HG03097 (cell line): ENCODE data around the gene KIR2DL3.
"Not testable (repeated sequence)": the region's sequence is repeated elsewhere in the genome, so short reads cannot be mapped to it uniquely, and the experiment has no call there.

Experiments used
- ATAC-seq: cut with Tn5 transposase; IDR thresholded peaks from one replicate; pipeline ENCODE4 v1.9.1; 2021; ENCODE audit not compliant: unreplicated experiment, low FRiP score

KIR2DL3 gene

DNA sequence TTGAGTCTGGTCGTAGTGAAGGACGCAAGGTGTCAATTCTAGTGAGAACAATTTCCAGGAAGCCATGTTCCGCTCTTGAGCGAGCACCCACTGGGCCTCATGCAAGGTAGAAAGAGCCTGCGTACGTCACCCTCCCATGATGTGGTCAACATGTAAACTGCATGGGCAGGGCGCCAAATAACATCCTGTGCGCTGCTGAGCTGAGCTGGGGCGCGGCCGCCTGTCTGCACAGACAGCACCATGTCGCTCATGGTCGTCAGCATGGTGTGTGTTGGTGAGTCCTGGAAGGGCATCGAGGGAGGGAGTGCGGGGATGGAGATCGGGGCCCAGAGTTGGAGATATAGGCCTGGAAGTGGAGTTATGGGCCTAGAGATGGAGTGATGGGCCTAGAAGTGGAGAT, at the start of gene KIR2DL3:
Gene KIR2DL3, plus strand, starts transcription at position 208 of the 400 bp plus-strand sequence. Its CDS starts 33 bp downstream, at position 241.
- ATAC-seq, result not testable (repeated sequence)

DNA sequence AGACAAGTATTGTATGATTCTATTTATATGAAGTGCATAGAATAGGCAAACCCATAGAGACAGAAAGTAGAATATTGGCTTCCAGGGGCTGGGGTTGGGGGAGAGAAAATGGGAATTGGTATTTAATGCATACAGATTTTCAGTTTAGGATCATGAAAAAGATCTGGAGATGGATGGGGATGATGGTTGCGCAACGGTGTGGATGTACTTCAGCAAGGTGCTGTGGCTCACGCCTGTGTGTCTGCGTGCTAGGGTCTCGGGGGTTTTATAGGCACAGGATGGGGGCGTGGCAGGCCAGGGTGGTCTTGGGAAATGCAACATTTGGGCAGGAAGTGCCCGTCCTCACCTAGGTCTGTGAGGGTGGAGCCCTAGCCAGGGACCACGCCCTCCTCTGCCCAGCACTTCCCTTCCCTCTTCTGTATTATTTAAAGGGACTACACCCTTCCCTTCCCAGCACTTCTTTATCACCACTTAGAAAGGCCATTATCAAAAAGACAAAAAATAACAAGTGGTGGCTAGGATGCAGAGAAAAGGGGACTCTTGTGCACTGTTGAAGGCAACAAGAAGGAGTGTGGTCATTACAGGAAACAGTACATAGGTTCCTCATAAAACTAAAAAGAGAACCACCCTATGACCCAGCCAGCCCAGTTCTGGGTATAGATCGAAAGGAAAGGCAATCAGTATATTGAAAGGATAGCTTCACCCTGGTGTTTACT, 46.6 kb upstream of the KIR2DL3 start:
- ATAC-seq, result no peak

DNA sequence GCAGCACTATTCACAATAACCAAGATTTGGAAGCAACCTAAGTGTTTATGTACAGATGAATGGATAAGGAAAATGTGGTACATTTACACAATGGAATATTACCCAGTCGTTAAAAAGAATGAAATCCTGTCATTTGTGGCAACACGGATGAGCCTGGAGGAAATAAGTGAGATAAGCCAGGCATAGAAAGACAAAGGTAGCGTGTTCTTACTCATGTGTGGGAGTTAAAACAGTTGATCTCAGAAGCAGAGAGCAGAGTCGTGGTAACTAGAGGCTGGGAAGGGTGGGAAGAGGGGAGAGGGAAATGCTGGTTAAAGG, 46.1 kb upstream of the KIR2DL3 start:
- no peak for ATAC-seq

DNA sequence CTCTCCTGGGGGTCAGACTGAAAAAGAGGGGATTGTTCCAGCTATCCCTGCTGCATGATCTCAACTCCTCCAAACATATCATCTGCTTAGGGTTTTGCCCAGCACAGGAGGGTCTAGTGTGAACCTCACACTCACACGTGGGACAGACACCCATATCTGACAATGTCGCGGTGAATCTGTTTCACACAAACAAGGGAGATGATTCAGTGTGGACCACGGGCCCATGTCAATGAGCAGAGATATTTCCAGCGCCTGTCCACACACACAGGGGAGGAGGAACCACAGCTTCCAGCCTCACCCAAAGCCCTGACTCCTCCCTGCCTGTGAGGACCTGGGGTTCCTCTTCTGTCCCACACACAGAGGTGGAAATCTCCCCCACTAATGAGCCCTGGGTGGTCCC, 43.7 kb upstream of the KIR2DL3 start:
- ATAC-seq, result no peak

DNA sequence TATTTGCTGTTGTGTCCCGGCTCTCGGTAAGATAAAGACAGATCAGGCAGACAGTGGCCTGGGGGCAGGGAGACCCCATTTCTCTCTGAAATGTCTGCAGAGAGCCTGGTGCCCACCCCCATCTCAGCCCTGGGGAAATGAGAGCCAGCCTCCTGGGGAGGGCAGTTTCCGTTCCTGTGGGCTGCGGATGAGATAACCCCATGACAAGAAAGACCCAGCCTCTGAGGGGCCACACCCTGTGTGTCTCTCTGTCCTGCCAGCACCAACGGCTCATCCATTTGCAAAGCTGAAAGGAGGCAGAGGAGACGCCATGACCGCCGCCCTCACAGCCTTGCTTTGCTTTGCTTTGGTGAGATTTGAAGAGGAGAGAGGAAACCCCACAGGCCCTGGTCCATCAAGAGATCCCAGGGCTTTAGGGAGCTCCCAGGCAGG, 42.2 kb upstream of the KIR2DL3 start:
- no peak for ATAC-seq

DNA sequence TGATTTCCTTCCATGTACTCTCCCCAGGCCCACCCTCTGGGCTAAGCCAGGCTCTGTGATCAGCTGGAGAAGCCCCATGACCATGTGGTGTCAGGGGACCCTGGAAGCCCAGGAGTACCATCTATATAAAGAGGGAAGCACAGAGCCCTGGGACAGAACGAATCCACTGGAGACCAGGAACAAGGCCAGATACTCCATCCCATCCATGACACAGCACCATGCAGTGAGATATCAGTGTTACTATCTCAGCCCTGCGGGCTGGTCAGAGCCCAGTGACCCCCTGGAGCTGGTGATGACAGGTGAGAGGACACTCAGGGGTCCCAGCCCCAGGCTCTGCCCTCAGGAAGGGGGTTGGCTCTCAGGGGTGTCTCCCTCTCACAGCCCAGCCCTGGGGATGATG, 41.5 kb upstream of the KIR2DL3 start:
- no peak for ATAC-seq

DNA sequence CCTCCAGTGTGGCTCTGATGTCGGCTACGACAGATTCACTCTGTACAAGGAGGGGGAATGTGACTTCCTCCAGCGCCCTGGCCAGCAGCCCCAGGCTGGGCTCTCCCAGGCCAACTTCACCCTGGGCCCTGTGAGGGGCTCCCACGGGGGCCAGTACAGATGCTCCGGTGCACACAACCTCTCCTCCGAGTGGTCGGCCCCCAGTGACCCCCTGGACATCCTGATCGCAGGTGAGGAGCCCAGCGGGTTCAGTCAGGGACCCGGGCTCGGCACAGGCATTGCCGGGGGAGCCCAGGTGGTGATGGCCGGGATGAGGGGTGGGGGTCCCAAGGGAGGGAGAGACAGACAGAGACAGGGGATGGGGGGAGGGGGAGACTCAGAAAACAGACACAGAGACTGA, 40.6 kb upstream of the KIR2DL3 start:
- not testable (repeated sequence) for ATAC-seq

DNA sequence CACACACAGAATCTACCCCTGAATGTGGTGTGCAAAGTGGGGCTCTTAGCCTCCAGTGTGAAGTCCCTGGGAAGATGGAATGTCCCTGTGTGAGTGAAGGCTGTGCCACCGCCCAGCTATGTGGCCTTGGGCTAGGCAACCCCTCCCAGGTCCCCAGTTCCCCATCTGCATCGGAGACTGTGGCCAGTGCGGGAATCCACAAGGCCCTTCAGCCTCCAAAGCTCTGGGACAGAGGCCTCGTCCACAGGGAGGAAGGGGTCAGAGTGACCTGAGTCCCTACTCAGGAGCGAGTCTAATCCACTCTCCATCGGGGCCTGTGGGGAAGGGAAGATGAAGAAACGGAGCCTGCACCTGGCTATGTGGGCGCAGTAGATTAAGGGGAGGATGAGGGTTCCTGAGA, 33.4 kb upstream of the KIR2DL3 start:
- no peak for ATAC-seq

DNA sequence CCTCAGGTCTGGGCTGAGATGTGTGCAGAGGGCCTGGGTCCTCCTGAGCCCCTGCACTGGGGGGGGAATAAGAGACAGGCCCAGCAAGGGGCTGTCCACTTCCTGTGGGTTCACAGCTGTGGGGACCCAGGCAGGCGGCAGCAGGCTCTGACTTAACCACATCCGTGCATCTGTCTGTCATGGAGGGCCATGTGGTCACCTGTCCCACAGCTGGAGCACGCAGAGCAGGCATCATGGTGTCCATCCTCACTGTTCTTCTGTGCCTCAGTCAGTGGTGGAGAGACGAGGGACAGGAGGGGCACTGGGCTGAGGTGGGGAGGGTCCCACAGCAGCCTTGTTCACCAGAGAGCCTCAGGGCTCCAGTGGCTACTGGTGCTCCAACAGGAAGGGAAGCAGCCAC, 30.4 kb upstream of the KIR2DL3 start:
- no peak for ATAC-seq

DNA sequence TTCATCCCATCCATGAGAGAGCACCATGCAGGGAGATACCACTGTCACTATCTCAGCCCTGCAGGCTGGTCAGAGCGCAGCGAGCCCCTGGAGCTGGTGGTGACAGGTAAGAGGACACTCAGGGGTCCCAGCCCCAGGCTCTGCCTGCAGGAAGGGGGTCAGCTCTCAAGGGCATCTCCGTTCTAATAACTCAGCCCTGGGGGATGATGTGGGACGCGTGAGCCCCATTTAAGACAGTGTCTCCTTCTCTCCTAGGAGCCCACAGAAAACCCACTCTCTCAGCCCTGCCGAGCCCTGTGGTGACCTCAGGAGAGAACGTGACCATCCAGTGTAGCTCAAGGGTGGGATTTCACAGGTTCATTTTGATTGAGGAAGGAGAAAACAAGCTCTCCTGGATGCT, 29.5 kb upstream of the KIR2DL3 start:
- no peak for ATAC-seq

DNA sequence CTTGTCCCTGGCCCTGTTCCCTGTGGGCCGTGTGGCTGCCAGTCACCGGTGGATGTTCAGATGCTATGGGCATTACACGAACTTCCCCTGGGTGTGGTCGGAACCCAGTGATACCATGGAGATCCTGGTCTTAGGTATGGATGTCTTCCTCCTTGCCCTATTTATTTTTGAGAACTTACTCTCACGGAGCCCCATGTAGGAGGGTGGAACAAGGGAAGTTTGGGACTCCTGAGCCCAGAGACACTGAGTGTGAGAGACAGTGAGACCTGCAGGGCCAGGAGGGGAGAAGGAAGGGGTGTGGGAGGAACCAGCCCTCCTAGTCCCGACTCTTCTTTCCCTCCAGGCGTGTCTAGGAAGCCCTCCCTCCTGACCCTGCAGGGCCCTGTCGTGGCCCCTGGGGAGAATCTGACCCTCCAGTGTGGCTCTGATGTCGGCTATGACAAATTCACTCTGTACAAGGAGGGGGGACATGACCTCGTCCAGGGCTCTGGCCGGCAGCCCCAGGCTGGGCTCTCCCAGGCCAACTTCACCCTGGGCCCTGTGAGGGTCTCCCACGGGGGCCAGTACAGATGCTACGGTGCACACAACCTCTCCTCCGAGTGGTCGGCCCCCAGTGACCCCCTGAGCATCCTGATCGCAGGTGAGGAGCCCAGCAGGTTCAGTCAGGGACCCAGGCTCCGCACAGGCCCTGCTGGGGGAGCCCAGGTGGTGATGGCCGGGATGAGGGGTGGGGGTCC, 28.9 kb upstream of the KIR2DL3 start:
- ATAC-seq, result no peak

DNA sequence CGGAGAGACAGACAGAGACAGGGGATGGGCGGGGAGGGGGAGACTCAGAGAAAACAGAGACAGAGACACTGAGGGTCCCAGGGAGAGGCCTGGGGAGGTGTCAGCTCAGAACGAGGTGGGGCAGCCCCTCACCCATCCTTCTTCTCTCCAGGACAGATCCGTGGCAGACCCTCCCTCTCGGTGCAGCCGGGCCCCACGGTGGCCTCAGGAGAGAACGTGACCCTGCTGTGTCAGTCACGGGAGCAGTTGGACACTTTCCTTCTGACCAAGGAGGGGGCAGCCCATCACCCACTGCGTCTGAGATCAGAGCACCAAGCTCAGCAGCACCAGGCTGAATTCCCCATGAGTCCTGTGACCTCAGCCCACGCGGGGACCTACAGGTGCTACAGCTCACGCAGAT, 28.4 kb upstream of the KIR2DL3 start:
- not testable (repeated sequence) for ATAC-seq

DNA sequence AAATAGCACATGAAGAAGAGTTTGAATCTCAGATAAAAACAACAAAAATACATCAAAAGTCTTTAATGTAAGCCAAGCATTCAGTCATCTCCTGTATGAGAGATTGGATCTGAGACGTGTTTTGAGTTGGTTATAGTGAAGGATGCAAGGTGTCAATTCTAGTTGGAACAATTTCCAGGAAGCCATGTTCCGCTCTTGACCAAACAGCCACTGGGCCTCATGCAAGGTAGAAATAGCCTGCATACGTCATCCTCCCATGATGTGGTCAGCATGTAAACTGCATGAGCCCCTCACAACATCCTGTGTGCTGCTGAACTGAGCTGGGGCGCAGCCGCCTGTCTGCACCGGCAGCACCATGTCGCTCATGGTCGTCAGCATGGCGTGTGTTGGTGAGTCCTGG, 14.2 kb upstream of the KIR2DL3 start, which contains the start of gene KIR3DL3:
Gene KIR3DL3, plus strand, starts transcription at position 301 of the 400 bp plus-strand sequence. Its CDS starts 55 bp downstream, at position 356.
- ATAC-seq, result no peak

DNA sequence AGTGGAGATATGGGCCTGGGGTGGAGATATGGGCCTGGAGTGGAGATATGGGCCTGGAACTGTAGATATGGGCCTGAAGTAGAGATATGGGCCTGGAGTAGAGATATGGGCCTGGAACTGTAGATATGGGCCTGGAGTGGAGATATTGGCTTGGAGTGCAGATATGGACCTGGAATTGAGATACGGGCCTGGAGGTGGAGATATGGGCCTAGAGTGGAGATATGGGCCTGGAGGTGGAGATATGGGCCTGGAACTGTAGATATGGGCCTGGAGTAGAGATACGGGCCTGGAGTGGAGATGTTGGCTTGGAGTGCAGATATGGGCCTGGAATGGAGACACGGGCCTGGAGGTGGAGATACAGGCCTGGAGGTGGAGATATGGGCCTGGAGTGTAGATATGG, 13.7 kb upstream of the KIR2DL3 start:
- ATAC-seq, result no peak

DNA sequence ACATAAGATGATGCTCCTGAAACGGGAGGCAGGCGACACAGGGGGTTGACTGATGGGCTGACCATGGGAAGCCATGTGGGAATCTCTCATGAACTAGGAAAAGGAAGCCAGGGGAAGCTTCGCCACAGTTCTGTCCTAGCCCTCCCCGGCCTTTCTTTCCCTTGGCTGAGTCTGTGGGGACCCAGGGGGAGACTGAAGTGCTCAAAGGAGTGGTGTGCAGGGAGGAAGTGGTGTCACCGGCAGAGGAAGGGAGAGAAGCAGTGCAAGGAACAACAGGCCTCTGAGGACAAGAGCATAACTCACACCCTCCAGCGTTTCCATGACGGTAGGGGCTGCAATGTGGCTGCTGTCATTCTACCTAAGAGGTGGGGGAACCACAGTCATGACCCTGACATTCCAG, 13.0 kb upstream of the KIR2DL3 start:
- no peak for ATAC-seq

DNA sequence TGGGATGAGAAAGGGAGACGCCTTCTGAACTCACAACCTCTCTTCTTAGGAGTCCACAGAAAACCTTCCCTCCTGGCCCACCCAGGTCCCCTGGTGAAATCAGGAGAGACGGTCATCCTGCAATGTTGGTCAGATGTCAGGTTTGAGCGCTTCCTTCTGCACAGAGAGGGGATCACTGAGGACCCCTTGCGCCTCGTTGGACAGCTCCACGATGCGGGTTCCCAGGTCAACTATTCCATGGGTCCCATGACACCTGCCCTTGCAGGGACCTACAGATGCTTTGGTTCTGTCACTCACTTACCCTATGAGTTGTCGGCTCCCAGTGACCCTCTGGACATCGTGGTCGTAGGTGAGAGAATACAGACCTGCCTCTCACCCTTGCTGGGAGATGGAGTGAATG, 10.8 kb upstream of the KIR2DL3 start:
- no peak for ATAC-seq

DNA sequence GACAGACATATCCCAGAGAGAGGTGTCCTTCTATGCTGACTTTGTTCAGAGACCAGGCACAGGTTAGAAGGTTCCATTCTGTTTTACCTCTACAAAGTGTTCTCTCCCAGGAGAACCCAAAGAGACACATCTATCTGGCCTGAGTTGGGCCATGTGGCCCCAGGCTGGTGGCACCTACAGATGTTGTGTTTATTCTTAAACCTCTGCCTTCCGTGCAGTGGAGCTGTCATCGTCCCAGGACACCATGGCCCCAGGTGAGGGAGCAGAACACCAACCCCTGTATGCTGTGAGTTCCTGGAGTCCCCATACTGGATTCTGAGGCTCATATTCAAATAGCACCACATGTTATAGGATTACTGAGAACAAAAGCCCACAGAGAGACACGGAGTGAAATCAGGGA, 10.1 kb upstream of the KIR2DL3 start:
- ATAC-seq, result no peak

DNA sequence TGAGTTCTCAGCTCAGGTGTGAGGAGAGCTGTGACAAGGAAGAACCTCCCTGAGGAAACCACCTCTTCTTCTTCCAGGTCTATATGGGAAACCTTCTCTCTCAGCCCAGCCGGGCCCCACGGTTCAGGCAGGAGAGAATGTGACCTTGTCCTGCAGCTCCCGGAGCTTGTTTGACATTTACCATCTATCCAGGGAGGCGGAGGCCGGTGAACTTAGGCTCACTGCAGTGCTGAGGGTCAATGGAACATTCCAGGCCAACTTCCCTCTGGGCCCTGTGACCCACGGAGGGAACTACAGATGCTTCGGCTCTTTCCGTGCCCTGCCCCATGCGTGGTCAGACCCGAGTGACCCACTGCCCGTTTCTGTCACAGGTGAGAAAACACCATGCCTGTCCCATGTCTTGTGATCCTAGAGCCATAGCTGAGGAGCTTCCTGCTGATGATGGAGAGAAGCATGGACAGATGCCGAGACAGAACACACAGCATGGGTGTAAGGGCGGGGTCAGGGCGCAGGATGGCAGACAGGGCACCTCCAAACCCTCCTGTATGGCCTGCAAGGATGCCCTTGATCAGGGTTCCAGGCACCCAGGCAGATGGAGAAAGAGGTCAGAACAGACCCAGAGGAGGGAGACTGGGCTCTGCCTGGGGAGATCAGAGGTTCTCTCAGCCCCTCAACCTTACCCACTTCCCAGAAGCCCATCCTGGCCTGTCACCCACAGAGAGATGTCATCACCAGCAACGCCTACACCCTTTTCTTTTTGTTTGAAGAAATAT, 8.7 kb upstream of the KIR2DL3 start:
- ATAC-seq, result no peak

DNA sequence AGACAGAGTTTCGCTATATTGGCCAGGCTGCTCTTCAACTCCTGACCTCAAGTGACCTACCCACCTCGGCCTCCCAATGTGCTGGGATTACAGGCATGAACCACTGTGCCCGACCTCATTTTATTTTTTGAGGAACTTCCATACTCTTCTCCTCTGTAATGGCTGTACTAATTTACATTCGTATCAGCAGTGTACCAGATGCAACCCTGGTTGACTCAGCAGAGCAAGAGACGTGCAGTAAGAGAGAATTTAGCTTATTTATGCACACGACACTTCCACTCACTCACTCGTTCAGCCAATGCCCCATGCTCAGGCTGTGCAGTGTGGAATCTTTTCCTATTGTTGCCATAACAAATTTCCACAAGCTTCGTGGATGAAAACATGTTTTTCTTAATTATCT, 7.1 kb upstream of the KIR2DL3 start:
- ATAC-seq, result no peak

DNA sequence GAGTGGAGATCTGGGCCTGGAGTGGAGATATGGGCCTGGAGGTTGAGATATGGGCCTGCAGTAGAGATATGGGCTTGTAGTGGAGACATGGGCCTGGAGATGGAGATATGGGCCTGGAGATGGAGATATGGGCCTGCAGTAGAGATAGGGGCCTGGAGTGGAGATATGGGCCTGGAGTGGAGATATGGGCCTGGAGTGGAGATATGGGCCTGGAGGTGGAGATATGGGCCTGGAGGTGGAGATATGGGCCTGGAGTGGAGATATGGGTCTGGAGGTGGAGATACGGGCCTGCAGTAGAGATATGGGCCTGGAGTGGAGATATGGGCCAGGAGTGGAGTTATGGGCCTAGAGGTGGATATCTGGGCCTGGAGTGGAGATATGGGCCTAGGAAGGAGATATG, 402 bp downstream of the KIR2DL3 start:
- no peak for ATAC-seq
